ENCODE data around the gene CARD6. TPM values are rescaled to one million over a fixed set of nuclear protein-coding genes. Genes with fewer than 3 reads are reported as not detected.
A peak's percentile ranks its signal among the peaks of the same experiment; 100 is the strongest.

Gene CARD6
- total and polyA plus RNA-seq, 9 of the 15 experiments (the other 6 are each of a cell fraction or from before 2014, with no cell fraction given), result 3.5 to 8.3 (median 5.9) TPM

DNA sequence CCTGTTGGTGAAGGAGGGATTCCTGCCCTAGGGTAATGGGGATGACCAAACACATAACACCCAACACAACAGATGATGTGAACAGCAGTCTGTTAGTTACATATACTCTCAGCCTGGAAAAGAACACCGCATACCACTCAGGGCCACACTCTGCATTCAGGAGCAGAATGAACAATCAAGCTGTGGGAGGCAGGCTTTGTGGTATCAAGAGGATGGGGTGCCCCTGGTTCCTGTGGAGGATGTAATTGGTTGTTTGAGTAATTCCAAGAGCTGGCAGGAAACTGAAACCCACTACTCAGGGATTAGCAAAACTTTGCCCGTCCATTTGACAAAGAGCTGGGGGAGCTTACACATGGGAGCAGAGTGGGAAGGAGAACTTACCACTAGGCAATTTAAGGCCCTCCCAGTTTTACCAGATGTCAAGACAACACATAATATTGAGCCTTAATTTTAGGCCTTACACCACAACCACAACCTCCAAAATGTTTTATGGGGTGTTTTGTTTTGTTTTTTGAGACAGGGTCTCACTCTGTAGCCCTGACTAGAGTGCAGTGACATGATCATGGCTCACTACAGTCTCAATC, 27.4 kb upstream of the CARD6 start:
- Histone ChIP-seq H2AFZ (ENCODE audit: low read depth, low read length) (0 out of 2 replicates have a peak overlapping the region, but pooled peaks have one; percentile 20), H3K27me3 (ENCODE audit: control insufficient read depth in 2 of 2, insufficient read depth in 2 of 2, low read length in 2 of 2) (no peaks in the 10 kb centered on the region), H4K20me1 (replicated peaks; ENCODE audit: control insufficient read depth, insufficient read depth, low read length) (no peaks in the 10 kb centered on the region), H3K79me2 (ENCODE audit: control insufficient read depth, insufficient read depth, low read length) (no peaks in the 10 kb centered on the region), H3K4me1 (replicated peaks in 1 of 2; ENCODE audit: control insufficient read depth in 2 of 2, insufficient read depth in 2 of 2, low read length in 2 of 2) (peaks cover 4 to 11% of the 10 kb centered on the region in 2 experiments), H3K4me3 (no peak overlapping the region), H3K9ac (ENCODE audit: insufficient read depth in 1 of 2, low read depth in 2 of 2, low read length in 2 of 2) (no peak overlapping the region; a peak in 1 of 4 replicates), H3K27ac (ENCODE audit: extremely low read depth, low read depth, low read length) (no peak overlapping the region), H3K4me2 (ENCODE audit: insufficient read depth, low read length) (no peak overlapping the region), H3K9me3 (replicated peaks; ENCODE audit: control insufficient read depth, insufficient read depth, low read depth, low read length) (no peaks in the 10 kb centered on the region), H3K9me1 (ENCODE audit: control insufficient read depth, insufficient read depth, low read length) (no peaks in the 10 kb centered on the region), H3K36me3 (ENCODE audit: control insufficient read depth, insufficient read depth, low read length) (no peaks in the 10 kb centered on the region)
- BruUV-seq (replicated peaks), result no TSS peak
- ATAC-seq (peak; percentile 28; the same call in 2 of the 3 replicates), DNase-seq (ENCODE audit: extremely low read depth in 1 of 4, low spot score in 3 of 4) (no peak), FAIRE-seq (peak; percentile 42)
- ChIA-PET CTCF (ENCODE audit: low intra/inter-chr PET ratio) (no interaction called here), POLR2A (interaction anchor here (1.2 to 8.3 kb wide), 6 partner anchors 9 to 19 kb away, joined by 3 to 88 read pairs (median 12); partner anchors contain the start of genes PRKAA1 and RPL37)
- in situ Hi-C loops (cut with MboI) (no loop called here), intact Hi-C loops (cut with micrococcal nuclease) (no loop called here)
- WGBS (ENCODE audit: insufficient coverage, low coverage, missing lambda C conversion rate), result 90% methylated on average over 2 of the region's 2 CpGs
- no peak for TF ChIP-seq MBD2 (IDR thresholded peaks at IDR 0.05; ENCODE audit: borderline replicate concordance, low read depth)
- no peak for TF ChIP-seq ZNF212 (CRISPR knock-in tag; IDR thresholded peaks at IDR 0.05)
- TF ChIP-seq, protein P1, sequence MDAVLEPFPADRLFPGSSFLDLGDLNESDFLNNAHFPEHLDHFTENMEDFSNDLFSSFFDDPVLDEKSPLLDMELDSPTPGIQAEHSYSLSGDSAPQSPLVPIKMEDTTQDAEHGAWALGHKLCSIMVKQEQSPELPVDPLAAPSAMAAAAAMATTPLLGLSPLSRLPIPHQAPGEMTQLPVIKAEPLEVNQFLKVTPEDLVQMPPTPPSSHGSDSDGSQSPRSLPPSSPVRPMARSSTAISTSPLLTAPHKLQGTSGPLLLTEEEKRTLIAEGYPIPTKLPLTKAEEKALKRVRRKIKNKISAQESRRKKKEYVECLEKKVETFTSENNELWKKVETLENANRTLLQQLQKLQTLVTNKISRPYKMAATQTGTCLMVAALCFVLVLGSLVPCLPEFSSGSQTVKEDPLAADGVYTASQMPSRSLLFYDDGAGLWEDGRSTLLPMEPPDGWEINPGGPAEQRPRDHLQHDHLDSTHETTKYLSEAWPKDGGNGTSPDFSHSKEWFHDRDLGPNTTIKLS (IDR thresholded peaks at IDR 0.05; ENCODE audit: borderline replicate concordance, low read depth), result no peak
- TF ChIP-seq CTCF (IDR thresholded peaks at IDR 0.05 in 2 of 3, conservative IDR thresholded peaks at IDR 0.05 in 1 of 3; ENCODE audit: insufficient read depth in 2 of 3, low read depth in 1 of 3, low read length in 3 of 3), result no peak
- no peak for TF ChIP-seq ARNT (IDR thresholded peaks at IDR 0.05)
- TF ChIP-seq TEAD2 (tag; IDR thresholded peaks at IDR 0.05), result no peak
- no peak for TF ChIP-seq KDM4B (IDR thresholded peaks at IDR 0.05; ENCODE audit: borderline replicate concordance in 2 of 2, low read depth in 1 of 2)
- TF ChIP-seq SRSF3 (IDR thresholded peaks at IDR 0.05; ENCODE audit: insufficient read depth, low read length), result no peak
- no peak for TF ChIP-seq ZNF311 (CRISPR knock-in tag; IDR thresholded peaks at IDR 0.05)
- no peak for TF ChIP-seq DMBX1 (CRISPR knock-in tag; IDR thresholded peaks at IDR 0.05; ENCODE audit: borderline replicate concordance)
- TF ChIP-seq CBX5 (IDR thresholded peaks at IDR 0.05; ENCODE audit: borderline replicate concordance, low read depth), result no peak
- TF ChIP-seq CHAMP1 (IDR thresholded peaks at IDR 0.05), result no peak
- no peak for TF ChIP-seq ZSCAN32 (CRISPR knock-in tag; IDR thresholded peaks at IDR 0.05)
- TF ChIP-seq, protein P2, sequence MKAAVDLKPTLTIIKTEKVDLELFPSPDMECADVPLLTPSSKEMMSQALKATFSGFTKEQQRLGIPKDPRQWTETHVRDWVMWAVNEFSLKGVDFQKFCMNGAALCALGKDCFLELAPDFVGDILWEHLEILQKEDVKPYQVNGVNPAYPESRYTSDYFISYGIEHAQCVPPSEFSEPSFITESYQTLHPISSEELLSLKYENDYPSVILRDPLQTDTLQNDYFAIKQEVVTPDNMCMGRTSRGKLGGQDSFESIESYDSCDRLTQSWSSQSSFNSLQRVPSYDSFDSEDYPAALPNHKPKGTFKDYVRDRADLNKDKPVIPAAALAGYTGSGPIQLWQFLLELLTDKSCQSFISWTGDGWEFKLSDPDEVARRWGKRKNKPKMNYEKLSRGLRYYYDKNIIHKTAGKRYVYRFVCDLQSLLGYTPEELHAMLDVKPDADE (conservative IDR thresholded peaks at IDR 0.05; ENCODE audit: control insufficient read depth, low read depth, low read length), result no peak
